ENCODE measurements around the gene CPNE4.

GRCh38 chr3:131602011-131602779 lies 432.6 kb downstream of the CPNE4 start:
- no peak for TF ChIP-seq CTCF (conservative IDR thresholded peaks at IDR 0.05; ENCODE audit: low read depth, low read length)
- no peak for TF ChIP-seq EZH2phosphoT487 (IDR thresholded peaks at IDR 0.05; ENCODE audit: borderline replicate concordance, low read length)
- no peak for TF ChIP-seq EZH2 (IDR thresholded peaks at IDR 0.05; ENCODE audit: low read length, unreplicated experiment)
